IgD-negative memory B cell (primary cell): Measurements from ENCODE around the gene PRKAB1. TPM values are rescaled to one million over a fixed set of nuclear protein-coding genes. Genes with fewer than 3 reads are reported as not detected.
"Not testable (repeated sequence)": the region's sequence is repeated elsewhere in the genome, so short reads cannot be mapped to it uniquely, and the experiment has no call there.

Experiments
- H3K27ac Mint-ChIP-seq, 3 donors: one replicate each; pipeline ENCODE4 v1.8.0; 2020 to 2022; ENCODE audit warnings: mild to moderate bottlenecking in 3 of 3, mixed read lengths in 3 of 3, moderate library complexity in 1 of 3
- H3K27me3 Mint-ChIP-seq: one replicate; pipeline ENCODE4 v1.8.0; 2021; ENCODE audit warnings: mixed read lengths
- H3K36me3 Mint-ChIP-seq: one replicate; pipeline ENCODE4 v1.8.0; 2020; ENCODE audit warnings: mild to moderate bottlenecking, mixed read lengths
- H3K4me1 Mint-ChIP-seq, 3 donors: one replicate each; pipeline ENCODE4 v1.8.0; 2020 to 2022; ENCODE audit warnings: mixed read lengths in 3 of 3, mild to moderate bottlenecking in 1 of 3
- H3K4me3 Mint-ChIP-seq, 4 donors: one replicate each; pipeline ENCODE4 v1.8.0; 2020 to 2022; ENCODE audit warnings: mild to moderate bottlenecking in 4 of 4, mixed read lengths in 4 of 4, moderate library complexity in 3 of 4
- H3K9me3 Mint-ChIP-seq, 3 donors: one replicate each; pipeline ENCODE4 v1.8.0; 2020 to 2021; ENCODE audit warnings: mixed read lengths in 3 of 3, mild to moderate bottlenecking in 1 of 3
- polyA plus RNA-seq: library from polyadenylated mRNA; unstranded; fragments of 300-500 nt; fragmentation: Illumina TruSeq; gene quantifications from one replicate; pipeline ENCODE4 v1.2.3, GENCODE V29; 2021

Gene PRKAB1, protein sequence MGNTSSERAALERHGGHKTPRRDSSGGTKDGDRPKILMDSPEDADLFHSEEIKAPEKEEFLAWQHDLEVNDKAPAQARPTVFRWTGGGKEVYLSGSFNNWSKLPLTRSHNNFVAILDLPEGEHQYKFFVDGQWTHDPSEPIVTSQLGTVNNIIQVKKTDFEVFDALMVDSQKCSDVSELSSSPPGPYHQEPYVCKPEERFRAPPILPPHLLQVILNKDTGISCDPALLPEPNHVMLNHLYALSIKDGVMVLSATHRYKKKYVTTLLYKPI
- 53.8 TPM for polyA plus RNA-seq

DNA sequence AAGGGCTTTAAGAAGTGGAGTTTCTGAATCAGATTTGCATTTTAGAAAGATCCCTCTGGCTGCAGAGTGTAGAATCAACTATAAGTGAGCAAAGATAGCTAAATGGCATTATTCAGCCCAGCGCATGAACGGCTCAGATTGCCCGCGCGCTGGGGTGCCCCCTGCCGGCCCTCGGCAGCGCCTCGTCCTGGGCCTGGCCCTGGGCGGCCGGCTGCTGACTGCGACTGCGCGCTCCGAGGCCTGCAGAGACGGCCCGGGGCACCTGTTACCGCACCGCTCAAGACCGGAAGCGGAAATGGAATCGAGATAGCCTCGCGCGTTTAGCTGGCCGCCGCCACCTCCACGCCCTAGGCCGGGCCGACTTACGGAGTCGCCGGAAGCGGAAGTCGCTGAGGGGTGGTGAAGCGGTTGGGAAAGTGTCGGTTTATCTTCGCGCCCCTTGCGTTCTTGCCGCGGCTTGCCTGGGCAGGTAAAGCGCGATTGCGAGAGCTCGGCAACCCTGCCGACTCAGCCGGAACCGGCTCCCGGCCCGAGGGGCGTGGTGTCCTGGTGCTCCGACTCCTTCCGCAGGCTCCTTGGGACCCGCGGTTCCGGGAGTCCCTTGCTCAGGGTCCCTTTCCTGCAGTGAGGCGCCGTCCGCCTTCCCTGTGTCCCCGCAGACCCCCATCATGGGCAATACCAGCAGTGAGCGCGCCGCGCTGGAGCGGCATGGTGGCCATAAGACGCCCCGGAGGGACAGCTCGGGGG is at the start of gene PRKAB1:
Gene PRKAB1 (plus strand): TSS at position 557 of the 747 bp plus-strand sequence. CDS start 112 bp downstream, at position 669.
- no peaks in the 10 kb centered on the region for H3K9me3 Mint-ChIP-seq
- peaks cover 29 to 54% (median 47%) of the 10 kb centered on the region in 3 donors for H3K4me1 Mint-ChIP-seq
- H3K27ac Mint-ChIP-seq: peak within 1 kb of the TSS; percentile 94 to 96 (median 95)
- H3K4me3 Mint-ChIP-seq: peak within 1 kb of the TSS; percentile 89 to 97 (median 94)
- no peaks in the 10 kb centered on the region for H3K27me3 Mint-ChIP-seq
- peaks cover 7% of the 10 kb centered on the region for H3K36me3 Mint-ChIP-seq

DNA sequence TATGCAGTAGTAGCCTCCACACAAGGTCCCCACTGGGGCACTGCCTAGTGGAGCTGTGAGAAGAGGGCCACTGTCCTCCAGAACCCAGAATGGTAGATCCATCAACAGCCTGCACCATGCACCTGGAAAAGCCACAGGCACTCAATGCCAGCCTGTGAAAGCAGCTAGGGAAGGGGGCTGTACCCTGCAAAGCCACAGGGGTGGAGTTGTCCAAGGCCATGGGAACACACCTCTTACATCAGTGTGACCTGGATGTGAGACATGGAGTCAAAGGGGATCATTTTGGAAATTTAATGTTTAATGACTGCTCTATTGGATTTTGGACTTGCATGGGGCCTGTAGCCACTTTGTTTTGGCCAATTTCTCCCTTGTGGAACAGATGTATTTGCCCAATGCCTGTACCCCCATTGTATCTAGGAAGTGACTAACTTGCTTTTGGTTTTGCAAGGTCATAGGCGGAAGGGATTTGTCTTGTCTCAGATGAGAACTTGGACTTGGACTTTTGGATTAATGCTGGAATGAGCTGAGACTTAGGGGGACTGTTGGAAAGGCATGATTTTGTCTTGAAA is 49.5 kb upstream of the PRKAB1 start:
- H3K4me3 Mint-ChIP-seq, H3K4me1 Mint-ChIP-seq, H3K36me3 Mint-ChIP-seq, H3K27ac Mint-ChIP-seq, H3K27me3 Mint-ChIP-seq: not testable (repeated sequence)
- H3K9me3 Mint-ChIP-seq: peaks cover 4 to 10% (median 5%) of the 10 kb centered on the region in 3 donors

DNA sequence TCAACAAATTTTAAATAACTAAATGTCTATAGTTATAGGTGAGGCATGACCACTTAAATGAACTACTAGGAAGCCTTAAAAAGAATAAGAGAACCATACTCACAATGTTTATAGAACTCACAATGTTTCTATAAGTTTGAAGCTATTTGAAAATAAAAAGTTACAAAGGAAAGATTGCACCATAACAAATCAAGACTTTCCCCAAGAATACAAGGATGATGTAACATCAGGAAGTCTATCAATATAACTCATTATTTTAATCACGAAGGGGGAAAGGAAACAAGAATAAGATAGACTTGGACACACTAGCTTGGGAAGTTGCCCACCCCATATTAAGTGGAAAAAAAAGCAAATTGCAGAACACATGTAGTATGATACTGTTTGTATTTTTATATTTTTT is 47.4 kb upstream of the PRKAB1 start:
- no peak overlapping the region for H3K4me3 Mint-ChIP-seq
- H3K27ac Mint-ChIP-seq: no peak overlapping the region
- H3K9me3 Mint-ChIP-seq: peaks cover 4 to 10% (median 5%) of the 10 kb centered on the region in 3 donors
- H3K27me3 Mint-ChIP-seq: peaks cover 4% of the 10 kb centered on the region
- H3K4me1 Mint-ChIP-seq: no peaks in the 10 kb centered on the region
- H3K36me3 Mint-ChIP-seq: no peaks in the 10 kb centered on the region

DNA sequence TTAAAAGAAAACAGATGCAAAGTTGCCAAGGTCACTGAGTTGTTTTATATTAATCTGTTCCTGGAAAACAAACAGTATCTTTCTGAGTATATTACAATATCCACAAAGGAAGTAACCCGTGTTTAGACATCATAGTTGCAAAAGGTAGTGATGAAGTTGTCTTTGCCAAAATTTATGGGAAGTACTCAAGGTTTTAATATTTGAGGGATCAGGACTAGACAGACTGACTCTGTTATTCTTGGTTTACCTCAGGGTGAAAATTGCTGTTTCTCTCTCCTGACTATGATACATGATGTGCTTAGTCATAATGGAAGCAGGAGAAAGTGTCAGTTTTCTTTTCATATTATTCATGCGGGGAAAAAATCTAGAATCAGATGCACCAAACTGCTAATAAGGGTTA is 46.1 kb upstream of the PRKAB1 start:
- Mint-ChIP-seq H3K27ac (no peak overlapping the region), H3K27me3 (peaks cover 8% of the 10 kb centered on the region), H3K4me1 (no peaks in the 10 kb centered on the region), H3K36me3 (no peaks in the 10 kb centered on the region), H3K4me3 (no peak overlapping the region), H3K9me3 (peaks cover 4 to 8% (median 5%) of the 10 kb centered on the region in 3 donors)

DNA sequence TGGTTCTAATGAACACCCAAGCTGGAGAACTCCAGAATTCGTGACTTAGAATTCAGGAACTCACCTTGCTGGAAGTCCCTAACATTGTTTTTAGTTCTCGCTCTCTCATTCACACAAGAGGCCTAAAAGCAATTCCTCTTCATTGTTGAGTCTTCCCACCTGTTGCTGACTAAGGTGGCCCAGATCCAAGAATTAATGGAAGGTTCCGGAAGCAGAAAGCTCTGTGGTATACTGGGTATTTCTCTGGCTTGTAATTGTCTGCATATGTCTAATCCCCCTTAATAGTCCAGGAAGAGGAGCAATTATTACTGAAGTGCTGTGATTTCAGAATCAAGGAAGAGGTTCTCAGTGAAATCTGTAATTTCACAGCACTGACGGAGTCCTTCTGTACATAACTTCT is 43.0 kb upstream of the PRKAB1 start:
- Mint-ChIP-seq H3K4me3 (no peak overlapping the region), H3K27me3 (peaks cover 11% of the 10 kb centered on the region), H3K4me1 (no peaks in the 10 kb centered on the region), H3K27ac (no peak overlapping the region), H3K9me3 (peaks cover 0 to 1% (median 0%) of the 10 kb centered on the region in 3 donors), H3K36me3 (no peaks in the 10 kb centered on the region)

DNA sequence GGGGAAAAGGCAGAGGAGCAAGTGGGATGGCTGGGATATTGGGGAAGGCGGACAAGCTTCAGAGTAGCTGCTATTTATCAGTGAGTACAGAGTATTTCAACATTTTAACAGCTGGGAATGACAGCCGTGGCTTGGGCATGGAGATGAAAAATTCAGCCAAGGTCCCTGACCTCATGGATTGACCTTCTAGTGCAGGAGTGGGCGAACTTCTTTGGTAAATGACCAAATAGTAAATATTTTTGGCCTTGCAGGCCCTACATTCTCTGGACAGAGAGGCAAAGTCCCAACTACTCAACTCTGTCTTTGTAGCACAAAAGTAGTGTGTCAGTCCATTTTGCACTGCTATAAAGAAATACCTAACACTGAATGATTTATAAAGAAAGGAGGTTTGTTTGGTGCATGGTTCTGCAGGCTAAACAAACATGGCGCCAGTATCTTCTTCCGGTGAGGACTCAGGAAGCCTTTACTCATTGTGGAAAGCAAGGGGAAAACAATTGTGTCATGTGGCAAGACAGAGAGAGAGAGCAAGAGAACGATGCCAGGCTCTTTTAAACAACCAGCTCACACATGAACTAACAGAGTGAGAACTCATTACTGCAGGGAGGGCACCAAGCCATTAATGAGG is 40.8 kb upstream of the PRKAB1 start:
- Mint-ChIP-seq H3K4me1 (no peaks in the 10 kb centered on the region), H3K27ac (no peak overlapping the region), H3K36me3 (no peaks in the 10 kb centered on the region), H3K4me3 (no peak overlapping the region), H3K27me3 (peaks cover 14% of the 10 kb centered on the region), H3K9me3 (peaks cover 0 to 1% (median 0%) of the 10 kb centered on the region in 3 donors)

DNA sequence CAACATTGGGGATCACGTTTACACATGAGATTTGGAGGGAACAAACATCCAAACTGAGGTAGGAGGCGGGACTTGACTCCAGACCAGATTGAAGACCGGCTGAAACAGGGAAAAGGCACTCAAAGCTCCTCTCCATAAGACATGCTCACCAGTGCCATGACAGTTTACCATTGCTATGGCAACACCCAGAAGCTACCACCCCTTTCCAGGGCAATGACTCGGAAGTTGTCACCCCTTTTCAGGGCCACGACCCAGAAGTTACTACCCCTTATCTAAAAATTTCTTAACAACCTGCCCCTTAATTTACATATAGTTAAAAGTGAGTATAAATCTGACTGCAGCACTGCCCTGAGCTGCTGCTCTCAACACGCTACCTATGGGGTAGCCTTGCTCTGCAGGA is 40.2 kb upstream of the PRKAB1 start:
- Mint-ChIP-seq H3K27ac (no peak overlapping the region), H3K9me3 (peaks cover 0 to 1% (median 0%) of the 10 kb centered on the region in 3 donors), H3K36me3 (no peaks in the 10 kb centered on the region), H3K4me1 (no peaks in the 10 kb centered on the region), H3K4me3 (no peak overlapping the region), H3K27me3 (peaks cover 14% of the 10 kb centered on the region)

DNA sequence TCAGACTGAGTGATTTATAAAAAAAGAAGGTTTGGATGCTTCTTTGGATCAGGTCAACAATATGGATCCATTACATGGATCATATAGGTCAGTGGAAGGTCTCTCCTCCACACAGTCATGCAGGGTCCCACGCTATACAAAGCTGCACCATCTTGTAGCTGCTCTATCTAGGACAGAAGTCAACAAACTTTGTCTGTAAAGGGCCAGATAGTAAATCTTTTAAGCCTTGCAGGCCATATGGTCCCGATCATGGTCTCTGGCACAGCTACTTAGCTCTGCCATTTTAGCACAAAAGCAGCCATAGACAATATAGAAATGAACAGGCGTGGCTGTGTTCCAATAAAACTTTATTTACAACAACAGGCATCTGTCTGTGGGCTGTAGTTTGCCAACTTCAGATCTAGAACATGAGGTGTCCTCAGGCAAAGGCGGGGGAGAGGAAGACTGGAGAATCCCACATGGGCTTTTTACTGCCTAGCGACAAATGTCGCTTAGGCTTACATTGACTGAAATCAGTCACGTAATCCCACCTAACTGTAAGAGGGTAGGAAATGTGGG is 37.6 kb upstream of the PRKAB1 start:
- H3K27ac Mint-ChIP-seq: no peak overlapping the region
- H3K4me3 Mint-ChIP-seq: no peak overlapping the region
- H3K9me3 Mint-ChIP-seq: peaks cover 0 to 1% (median 0%) of the 10 kb centered on the region in 3 donors
- H3K27me3 Mint-ChIP-seq: peaks cover 17% of the 10 kb centered on the region
- H3K4me1 Mint-ChIP-seq: no peaks in the 10 kb centered on the region
- no peaks in the 10 kb centered on the region for H3K36me3 Mint-ChIP-seq

DNA sequence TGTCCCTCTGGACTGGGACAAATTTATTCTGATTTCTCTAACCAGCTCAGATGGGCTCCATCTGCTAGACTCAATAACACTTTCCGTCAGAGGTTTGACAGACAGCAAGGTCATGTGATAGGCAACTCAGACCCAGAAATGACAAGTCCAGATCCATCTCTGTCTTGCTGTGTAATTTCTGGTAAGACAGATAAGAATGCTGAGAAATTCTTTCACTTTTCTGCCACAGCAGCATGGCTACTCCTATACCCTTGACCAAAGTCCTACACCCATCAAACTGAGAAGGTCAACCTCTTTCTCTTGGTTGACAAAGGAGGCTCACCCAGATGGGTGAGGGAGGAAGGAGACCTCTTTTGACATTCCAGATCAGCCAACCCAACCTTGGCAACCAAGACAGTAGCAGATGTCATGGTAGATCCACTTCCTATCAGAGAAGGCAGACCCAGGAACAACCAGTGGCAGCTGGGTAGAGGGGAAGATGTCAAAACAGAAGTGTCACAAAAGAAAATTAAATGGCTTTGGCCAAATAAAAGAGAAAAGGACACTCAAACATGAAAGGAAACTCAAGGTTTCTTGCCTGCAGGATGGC is 36.9 kb upstream of the PRKAB1 start:
- H3K27me3 Mint-ChIP-seq: peaks cover 22% of the 10 kb centered on the region
- H3K27ac Mint-ChIP-seq: no peak overlapping the region
- no peaks in the 10 kb centered on the region for H3K36me3 Mint-ChIP-seq
- no peaks in the 10 kb centered on the region for H3K4me1 Mint-ChIP-seq
- no peak overlapping the region for H3K4me3 Mint-ChIP-seq
- peaks cover 0 to 1% (median 0%) of the 10 kb centered on the region in 3 donors for H3K9me3 Mint-ChIP-seq

DNA sequence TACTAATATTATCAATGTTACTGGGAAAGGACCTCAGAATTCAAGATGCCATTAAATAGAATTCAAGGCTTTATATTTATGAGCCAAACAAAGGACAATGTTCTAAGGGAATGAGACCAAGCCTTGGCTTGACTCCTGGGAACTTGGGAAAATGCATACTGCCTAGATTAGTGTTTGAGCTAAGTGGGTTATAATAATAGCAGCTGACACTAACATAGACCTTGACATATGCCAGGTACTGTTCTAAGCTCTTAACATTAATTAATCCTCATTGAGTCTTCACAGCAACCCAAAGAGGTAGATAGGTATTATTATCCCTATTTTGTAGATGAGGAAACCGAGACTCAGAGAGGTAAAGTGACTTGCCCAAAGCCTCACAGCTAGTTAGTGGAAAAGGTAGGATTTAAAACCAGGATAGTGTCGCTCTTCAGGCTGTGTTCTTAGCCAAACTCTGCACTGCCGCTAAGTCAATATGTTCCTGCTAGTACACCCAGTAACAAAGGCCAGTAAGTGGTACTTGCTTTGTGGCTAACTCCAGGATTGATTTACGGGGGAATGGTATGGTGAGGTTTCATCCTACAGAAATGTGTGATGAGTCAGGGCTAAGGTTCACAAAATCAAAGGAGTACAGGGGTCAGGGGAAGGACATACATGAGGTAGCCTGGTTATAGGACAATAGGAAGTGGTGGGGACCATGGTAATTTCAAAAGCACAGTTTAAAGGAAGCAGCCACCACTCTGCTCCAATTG is 35.8 kb upstream of the PRKAB1 start:
- Mint-ChIP-seq H3K4me1 (no peaks in the 10 kb centered on the region), H3K27ac (no peak overlapping the region), H3K9me3 (peaks cover 0 to 1% (median 0%) of the 10 kb centered on the region in 3 donors), H3K4me3 (no peak overlapping the region), H3K27me3 (peaks cover 16% of the 10 kb centered on the region), H3K36me3 (no peaks in the 10 kb centered on the region)

DNA sequence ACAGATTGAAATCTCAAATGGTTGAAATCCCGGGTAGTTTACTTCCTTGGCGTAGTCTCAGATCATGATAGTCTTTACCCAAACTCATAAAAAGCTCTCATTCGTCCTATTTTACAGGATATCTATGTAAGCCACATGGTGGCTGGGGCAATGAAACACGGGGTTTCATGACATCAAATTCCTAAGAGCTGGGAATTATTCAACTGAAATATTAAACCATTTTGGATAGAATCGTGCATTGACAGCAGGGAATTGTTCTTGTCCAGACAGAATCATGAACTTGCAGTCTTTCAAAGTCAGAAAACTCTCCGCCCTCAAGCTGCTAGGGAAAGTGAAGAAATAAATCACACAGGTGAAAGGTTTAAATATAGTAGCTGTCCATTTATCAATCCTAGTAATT is 33.2 kb upstream of the PRKAB1 start:
- Mint-ChIP-seq H3K9me3 (no peaks in the 10 kb centered on the region), H3K36me3 (no peaks in the 10 kb centered on the region), H3K4me1 (no peaks in the 10 kb centered on the region), H3K27me3 (peaks cover 14% of the 10 kb centered on the region), H3K27ac (no peak overlapping the region), H3K4me3 (no peak overlapping the region)

DNA sequence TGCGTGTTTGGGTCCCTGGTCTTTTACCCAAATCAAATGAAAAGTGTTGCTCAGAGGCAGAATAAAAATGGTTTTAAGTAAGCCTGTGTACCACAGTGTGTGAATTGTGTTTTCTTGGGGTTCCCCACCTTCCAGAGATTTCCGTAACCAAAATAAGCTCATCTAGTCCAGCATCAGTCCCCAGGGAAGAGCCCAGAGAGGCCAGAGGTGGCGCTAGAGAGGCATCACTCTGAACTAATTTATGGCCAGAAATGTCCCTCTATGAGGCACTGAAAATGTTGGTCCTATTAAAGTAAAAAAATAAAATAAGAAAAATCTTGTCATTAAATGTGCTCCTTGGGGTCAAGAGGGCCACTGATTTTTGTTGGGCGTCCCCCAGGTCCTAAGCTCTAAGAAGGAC is 24.9 kb upstream of the PRKAB1 start:
- Mint-ChIP-seq H3K4me1 (peaks cover 0 to 1% (median 0%) of the 10 kb centered on the region in 3 donors), H3K27me3 (peaks cover 11% of the 10 kb centered on the region), H3K36me3 (no peaks in the 10 kb centered on the region), H3K9me3 (peaks cover 0 to 3% (median 0%) of the 10 kb centered on the region in 3 donors), H3K4me3 (no peak overlapping the region), H3K27ac (no peak overlapping the region)

DNA sequence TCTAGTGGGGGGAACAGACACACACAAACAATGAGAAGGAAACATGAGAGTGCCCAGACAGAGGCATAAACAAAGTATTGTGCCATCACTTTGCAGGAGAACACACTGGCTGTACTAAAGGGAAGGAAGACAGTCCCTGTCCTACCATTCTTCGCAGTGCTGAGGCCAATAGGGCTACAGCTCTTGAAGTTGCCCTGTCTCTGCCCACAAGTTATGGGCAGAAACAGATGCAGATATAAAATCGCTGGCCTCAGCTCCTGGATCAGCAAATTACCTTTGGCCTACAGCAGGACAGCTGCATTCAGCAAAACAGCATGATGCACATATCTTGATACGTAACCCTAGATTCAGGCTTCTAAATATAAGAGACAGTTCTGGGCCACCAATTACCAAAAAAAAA is 23.0 kb upstream of the PRKAB1 start:
- Mint-ChIP-seq H3K36me3 (no peaks in the 10 kb centered on the region), H3K27me3 (peaks cover 11% of the 10 kb centered on the region), H3K4me3 (no peak overlapping the region), H3K9me3 (peaks cover 0 to 3% (median 0%) of the 10 kb centered on the region in 3 donors), H3K4me1 (peaks cover 0 to 1% (median 0%) of the 10 kb centered on the region in 3 donors), H3K27ac (no peak overlapping the region)

DNA sequence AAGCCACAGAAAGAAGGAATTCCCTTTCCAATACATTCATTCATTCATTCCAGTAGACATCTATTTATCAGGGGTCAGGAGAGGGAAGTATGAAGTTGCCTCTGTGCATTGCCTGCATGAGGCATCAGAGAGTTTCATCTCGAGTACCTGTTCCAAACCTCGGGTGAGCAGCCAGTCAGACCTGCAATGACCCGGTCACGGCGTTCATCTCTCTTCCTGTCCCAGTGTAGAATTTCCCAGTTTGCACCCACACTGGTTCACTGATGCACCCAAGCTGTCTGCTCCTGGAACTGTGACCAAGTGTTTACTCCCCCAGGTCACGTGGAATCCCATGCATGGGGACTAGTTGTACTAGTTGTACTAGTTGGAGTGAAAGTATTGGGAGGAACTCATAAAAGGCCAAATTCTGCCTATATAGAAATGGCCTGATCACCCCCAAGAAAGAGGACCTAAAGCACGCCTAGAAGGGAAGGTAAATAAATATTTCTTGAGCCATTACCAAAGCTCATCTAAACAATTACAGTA is 22.3 kb upstream of the PRKAB1 start:
- Mint-ChIP-seq H3K4me1 (peaks cover 0 to 1% (median 0%) of the 10 kb centered on the region in 3 donors), H3K9me3 (peaks cover 0 to 3% (median 0%) of the 10 kb centered on the region in 3 donors), H3K4me3 (no peak overlapping the region), H3K27ac (no peak overlapping the region), H3K27me3 (peaks cover 11% of the 10 kb centered on the region), H3K36me3 (no peaks in the 10 kb centered on the region)
